HepG2 (cell line): ENCODE results near the gene KRTAP1-4. TPM values are rescaled to one million over a fixed set of nuclear protein-coding genes. Genes with fewer than 3 reads are reported as not detected.
A peak's percentile ranks its signal among the peaks of the same experiment; 100 is the strongest.
"Not testable (repeated sequence)": the region's sequence is repeated elsewhere in the genome, so short reads cannot be mapped to it uniquely, and the experiment has no call there.

Experiments used
- ATF7 ChIP-seq, 2 experiments: fragments of 450-650 bp in 1 of 2; sonication (generic) in 1 of 2; formaldehyde crosslinking in 1 of 2; IDR thresholded peaks; 2 replicates each; pipeline versions ENCODE4 v1.4.0 to v1.6.1; 2016 to 2020; ENCODE audit warnings: antibody characterized with exemption in 1 of 2, mild to moderate bottlenecking in 1 of 2, missing genetic modification reagents in 1 of 2
- CEBPG ChIP-seq: IDR thresholded peaks from 2 replicates; pipeline ENCODE4 v1.6.1; 2016
- FOXA1 ChIP-seq, 2 experiments: fragments of 450-650 bp in 1 of 2; sonication (generic) in 1 of 2; formaldehyde crosslinking in 1 of 2; IDR thresholded peaks; 2 replicates each; pipeline versions ENCODE4 v1.4.0 to v1.6.1; 2016 to 2020; ENCODE audit warnings: missing genetic modification reagents in 1 of 2
- FOXP1 ChIP-seq, 2 experiments: fragments of 450-650 bp in 1 of 2; IDR thresholded peaks; 2 replicates each; pipeline ENCODE4 v1.6.1; 2017 to 2018; ENCODE audit warnings: antibody characterized with exemption in 1 of 2
- GABPA ChIP-seq, 2 experiments: IDR thresholded peaks; 2 replicates each; pipeline ENCODE4 v1.6.1; 2011 to 2016; ENCODE audit warnings: low read depth in 2 of 2, low read length in 1 of 2, missing biosample characterization in 1 of 2, missing genetic modification characterization in 1 of 2
- MBD4 ChIP-seq: IDR thresholded peaks from 2 replicates; pipeline ENCODE4 v1.6.1; 2012; ENCODE audit warnings: low read length, inconsistent platforms, borderline replicate concordance
- MIER3 ChIP-seq: IDR thresholded peaks from 2 replicates; pipeline ENCODE4 v1.6.1; 2016; ENCODE audit warnings: missing compliant biosample characterization, borderline replicate concordance
- PAXIP1 ChIP-seq: sonication (generic); formaldehyde crosslinking; conservative IDR thresholded peaks from 2 replicates; pipeline ENCODE4 v1.4.0; 2020; ENCODE audit warnings: mild to moderate bottlenecking, missing genetic modification reagents, moderate library complexity
- RNF2 ChIP-seq: fragments of 450-650 bp; conservative IDR thresholded peaks from 2 replicates; pipeline ENCODE4 v1.6.1; 2016; ENCODE audit warnings: low read depth
- SOX5 ChIP-seq: IDR thresholded peaks from 2 replicates; pipeline ENCODE4 v1.6.1; 2016; ENCODE audit warnings: borderline replicate concordance
- TCF7L2 ChIP-seq: IDR thresholded peaks from 2 replicates; pipeline ENCODE4 v1.6.1; 2011; ENCODE audit warnings: mild to moderate bottlenecking, low read depth, low read length, moderate library complexity
- ZNF768 ChIP-seq: sonication (generic); formaldehyde crosslinking; IDR thresholded peaks from 2 replicates; pipeline ENCODE4 v1.4.0; 2020; ENCODE audit warnings: missing genetic modification reagents
- polyA plus RNA-seq, 8 experiments: library from polyadenylated mRNA; depleted of rRNA in 3 of 8; stranded (reverse) in 7 of 8; unstranded in 1 of 8; fragments of >200 nt; fragmentation: Illumina TruSeq in 4 of 8; extraction: Trizol in 4 of 8; gene quantifications; 2 replicates each; pipeline versions ENCODE4 v1.2.1 to v1.2.3, GENCODE V29; 2011 to 2016; ENCODE audit warnings: low read depth in 4 of 8, missing spikeins in 1 of 8, mixed read lengths in 1 of 8; ENCODE audit not compliant: insufficient read depth in 1 of 8
- total RNA-seq, 5 experiments: library from RNA; depleted of rRNA; stranded (reverse); fragments of >200 nt; fragmentation: Illumina TruSeq; extraction: Trizol; gene quantifications; 2 replicates each; pipeline ENCODE4 v1.2.3, GENCODE V29; 2016; ENCODE audit warnings: low read depth in 1 of 5

The KRTAP1-4 gene
- total and polyA plus RNA-seq, 2 of the 13 experiments (the other 11 are each of a cell fraction or from before 2014, with no cell fraction given): not detected

GRCh38 chr17:41059276-41060051 lies 29.5 kb upstream of the KRTAP1-4 start (continued):
- TF ChIP-seq CEBPG (CRISPR knock-in tag): peak; percentile 59
- peak; percentile 87 for TF ChIP-seq PAXIP1 (CRISPR knock-in tag)
- peak; percentile 81 for TF ChIP-seq TCF7L2
- TF ChIP-seq FOXA1 (IDR thresholded peaks at IDR 0.05); GABPA (IDR thresholded peaks at IDR 0.05; ENCODE audit: low read depth, low read length); ATF7 (CRISPR knock-in tag; IDR thresholded peaks at IDR 0.05): not testable (repeated sequence)
- 0 out of 2 replicates have a peak, but pooled peaks have one; percentile 60 for TF ChIP-seq FOXA1 (CRISPR knock-in tag; IDR thresholded peaks at IDR 0.05)
- 0 out of 2 replicates have a peak, but pooled peaks have one; percentile 30 for TF ChIP-seq GABPA (CRISPR knock-in tag; IDR thresholded peaks at IDR 0.05; ENCODE audit: low read depth)
- peak; percentile 74 for TF ChIP-seq FOXP1 (IDR thresholded peaks at IDR 0.05)
- TF ChIP-seq FOXP1 (CRISPR knock-in tag; IDR thresholded peaks at IDR 0.05): peak; percentile 72
- TF ChIP-seq ATF7 (IDR thresholded peaks at IDR 0.05): peak; percentile 14; the same call in 1 of the 2 replicates
- TF ChIP-seq ZNF768 (CRISPR knock-in tag): peak; percentile 24; the same call in 1 of the 2 replicates
- TF ChIP-seq RNF2: 0 out of 2 replicates have a peak, but pooled peaks have one; percentile 51
- peak; percentile 79; the same call in 1 of the 2 replicates for TF ChIP-seq MBD4
- TF ChIP-seq MIER3 (CRISPR knock-in tag): peak; percentile 77; the same call in 1 of the 2 replicates
- TF ChIP-seq SOX5 (CRISPR knock-in tag): peak; percentile 92
